Measurements from ENCODE around the gene RBM20.

Gene RBM20

GRCh38 chr10:110822712-110823311 is 178.7 kb downstream of the RBM20 start:
- no peak overlapping the region for H3K4me3 ChIP-seq (ENCODE audit: low read depth, low read length)
- DNase-seq, result no peak
- no peaks in the 10 kb centered on the region for H3K27me3 ChIP-seq (ENCODE audit: insufficient read depth, low read depth, severe bottlenecking)
- TF ChIP-seq, protein P1, sequence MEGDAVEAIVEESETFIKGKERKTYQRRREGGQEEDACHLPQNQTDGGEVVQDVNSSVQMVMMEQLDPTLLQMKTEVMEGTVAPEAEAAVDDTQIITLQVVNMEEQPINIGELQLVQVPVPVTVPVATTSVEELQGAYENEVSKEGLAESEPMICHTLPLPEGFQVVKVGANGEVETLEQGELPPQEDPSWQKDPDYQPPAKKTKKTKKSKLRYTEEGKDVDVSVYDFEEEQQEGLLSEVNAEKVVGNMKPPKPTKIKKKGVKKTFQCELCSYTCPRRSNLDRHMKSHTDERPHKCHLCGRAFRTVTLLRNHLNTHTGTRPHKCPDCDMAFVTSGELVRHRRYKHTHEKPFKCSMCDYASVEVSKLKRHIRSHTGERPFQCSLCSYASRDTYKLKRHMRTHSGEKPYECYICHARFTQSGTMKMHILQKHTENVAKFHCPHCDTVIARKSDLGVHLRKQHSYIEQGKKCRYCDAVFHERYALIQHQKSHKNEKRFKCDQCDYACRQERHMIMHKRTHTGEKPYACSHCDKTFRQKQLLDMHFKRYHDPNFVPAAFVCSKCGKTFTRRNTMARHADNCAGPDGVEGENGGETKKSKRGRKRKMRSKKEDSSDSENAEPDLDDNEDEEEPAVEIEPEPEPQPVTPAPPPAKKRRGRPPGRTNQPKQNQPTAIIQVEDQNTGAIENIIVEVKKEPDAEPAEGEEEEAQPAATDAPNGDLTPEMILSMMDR (IDR thresholded peaks at IDR 0.05; ENCODE audit: low read depth, low read length), result no peak
- no peaks in the 10 kb centered on the region for H3K9me3 ChIP-seq (ENCODE audit: severe bottlenecking)
- H3K27ac ChIP-seq, result peak overlapping the region; percentile 38; the same call in 1 of the 2 replicates
- H3K36me3 ChIP-seq, result no peaks in the 10 kb centered on the region

- Histone ChIP-seq H3K36me3 (no peaks in the 10 kb centered on the region), H3K27me3 (ENCODE audit: insufficient read depth, low read depth, severe bottlenecking) (no peaks in the 10 kb centered on the region), H3K4me3 (ENCODE audit: low read depth, low read length) (no peak overlapping the region), H3K27ac (no peak overlapping the region), H3K9me3 (ENCODE audit: severe bottlenecking) (no peaks in the 10 kb centered on the region)
- TF ChIP-seq, protein P1 (IDR thresholded peaks at IDR 0.05; ENCODE audit: low read depth, low read length), result no peak
- DNase-seq, result no peak
These were observed 180.0 kb downstream of the RBM20 start for GRCh38 chr10:110824152-110824441.

DNA sequence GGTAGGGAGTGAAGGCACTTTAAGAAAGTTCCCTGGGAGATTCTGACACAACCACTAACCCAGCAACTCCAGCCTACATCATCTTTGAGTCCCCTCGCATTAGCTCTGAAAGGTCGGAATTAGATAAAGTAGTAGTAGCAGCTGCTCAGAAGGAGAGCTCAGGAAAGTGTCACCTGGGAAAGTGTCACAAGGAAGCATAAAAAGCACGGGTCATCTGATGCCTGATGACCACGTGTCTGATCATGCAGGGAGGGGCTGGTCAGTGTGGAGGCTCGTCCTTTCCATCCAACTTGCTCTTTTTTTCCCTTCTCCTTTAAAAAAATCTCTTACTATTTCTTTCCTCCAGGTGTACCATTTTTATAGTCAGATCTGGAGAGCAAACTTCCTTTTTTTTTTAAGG is 180.5 kb downstream of the RBM20 start:
- no peaks in the 10 kb centered on the region for H3K36me3 ChIP-seq
- no peaks in the 10 kb centered on the region for H3K27me3 ChIP-seq (ENCODE audit: insufficient read depth, low read depth, severe bottlenecking)
- TF ChIP-seq, protein P1 (IDR thresholded peaks at IDR 0.05; ENCODE audit: low read depth, low read length), result no peak
- H3K27ac ChIP-seq, result no peak overlapping the region
- no peaks in the 10 kb centered on the region for H3K9me3 ChIP-seq (ENCODE audit: severe bottlenecking)
- no peak overlapping the region for H3K4me3 ChIP-seq (ENCODE audit: low read depth, low read length)
- DNase-seq, result no peak

DNA sequence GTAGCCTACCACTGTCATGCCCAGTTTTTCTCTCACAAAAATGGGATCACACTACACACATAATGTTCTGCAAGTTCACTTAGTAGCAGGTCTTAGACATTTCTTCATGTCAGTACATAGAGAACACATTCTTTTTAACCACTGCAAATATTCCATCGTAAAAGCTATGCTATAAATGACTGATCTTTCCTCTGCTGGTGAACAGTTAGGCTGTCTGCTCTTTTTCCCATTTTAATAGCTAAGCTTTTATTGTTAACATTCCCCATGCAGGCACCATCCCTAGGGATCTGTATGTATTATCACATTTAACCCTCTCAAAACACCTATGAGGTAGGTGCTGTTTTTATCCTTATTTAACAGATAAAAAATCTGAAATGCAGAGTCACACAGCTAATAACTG is 181.4 kb downstream of the RBM20 start:
- DNase-seq, result no peak
- no peaks in the 10 kb centered on the region for H3K9me3 ChIP-seq (ENCODE audit: severe bottlenecking)
- no peaks in the 10 kb centered on the region for H3K27me3 ChIP-seq (ENCODE audit: insufficient read depth, low read depth, severe bottlenecking)
- no peaks in the 10 kb centered on the region for H3K36me3 ChIP-seq
- no peak overlapping the region for H3K27ac ChIP-seq
- H3K4me3 ChIP-seq (ENCODE audit: low read depth, low read length), result no peak overlapping the region
- TF ChIP-seq, protein P1 (IDR thresholded peaks at IDR 0.05; ENCODE audit: low read depth, low read length), result no peak

DNA sequence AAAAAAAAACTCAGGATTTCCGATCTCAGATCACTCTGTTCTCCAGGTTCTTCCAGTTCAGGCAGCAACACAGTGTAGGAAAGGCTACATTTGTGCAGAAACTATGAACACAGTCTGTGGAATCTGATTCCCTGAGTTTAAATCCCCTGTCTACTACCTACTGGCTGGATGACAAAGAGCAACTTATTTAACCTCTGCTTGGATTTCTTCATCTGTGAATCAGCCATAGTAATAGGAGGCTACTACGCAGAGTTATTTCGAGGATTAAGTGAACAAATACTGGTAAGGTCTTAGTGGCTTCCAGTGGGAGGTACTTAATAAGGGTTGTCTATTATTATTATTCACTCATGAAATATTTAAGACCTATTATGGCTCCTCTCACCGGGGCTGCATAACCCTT is 183.3 kb downstream of the RBM20 start:
- TF ChIP-seq, protein P1 (IDR thresholded peaks at IDR 0.05; ENCODE audit: low read depth, low read length), result no peak
- H3K27ac ChIP-seq, result no peak overlapping the region
- H3K36me3 ChIP-seq, result no peaks in the 10 kb centered on the region
- H3K9me3 ChIP-seq (ENCODE audit: severe bottlenecking), result no peaks in the 10 kb centered on the region
- no peak for DNase-seq
- H3K4me3 ChIP-seq (ENCODE audit: low read depth, low read length), result no peak overlapping the region
- H3K27me3 ChIP-seq (ENCODE audit: insufficient read depth, low read depth, severe bottlenecking), result no peaks in the 10 kb centered on the region

DNA sequence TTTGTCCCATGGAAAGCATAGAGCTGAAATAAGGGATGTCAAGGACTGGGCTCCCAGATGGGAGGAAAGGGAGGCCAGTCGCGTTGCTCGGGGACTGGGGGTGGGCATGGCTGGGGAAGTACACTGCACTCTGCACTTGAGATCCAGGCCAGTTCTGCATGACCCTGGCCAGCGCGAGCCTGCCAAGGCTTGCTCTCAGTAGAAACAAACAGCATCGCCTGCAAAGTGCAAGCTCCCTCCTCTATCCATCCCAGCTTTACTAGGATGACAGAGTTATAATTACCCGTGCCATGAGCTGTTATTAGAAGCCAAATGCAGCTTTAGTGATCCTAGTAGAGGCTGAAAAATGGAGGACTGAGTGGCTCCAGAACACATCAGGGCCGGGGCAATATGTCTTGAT is 183.7 kb downstream of the RBM20 start:
- Histone ChIP-seq H3K27ac (no peak overlapping the region), H3K4me3 (ENCODE audit: low read depth, low read length) (no peak overlapping the region), H3K9me3 (ENCODE audit: severe bottlenecking) (no peaks in the 10 kb centered on the region), H3K27me3 (ENCODE audit: insufficient read depth, low read depth, severe bottlenecking) (no peaks in the 10 kb centered on the region), H3K36me3 (no peaks in the 10 kb centered on the region)
- no peak for DNase-seq
- TF ChIP-seq, protein P1 (IDR thresholded peaks at IDR 0.05; ENCODE audit: low read depth, low read length), result no peak

Measured in WERI-Rb-1 (cell line).